Caco-2 (cell line): Measurements from ENCODE around the gene SEC14L6. TPM values are rescaled to one million over a fixed set of nuclear protein-coding genes. Genes with fewer than 3 reads are reported as not detected.

ENCODE experiments used
- BruUV-seq: library from RNA; stranded (reverse); fragments of 400-500 nt; replicated peaks from 2 replicates; lab custom pipeline; 2021; lab: Mats Ljungman, UMichigan
- CTCF ChIA-PET: fragments of 300-600 bp; sonication (Branson Sonifier 250); formaldehyde crosslinking; loops from one replicate; lab custom pipeline; 2022; ENCODE audit warnings: antibody characterized with exemption; lab: Charles Lee
- POLR2A ChIA-PET: fragments of 300-600 bp; sonication (Branson Sonifier 250); formaldehyde crosslinking; loops from one replicate; lab custom pipeline; 2022; ENCODE audit warnings: antibody characterized with exemption; lab: Charles Lee
- DNase-seq, 2 experiments: peaks; one replicate each; pipeline versions ENCODE4 v3.0.0 to v3.0.0-alpha.2; 2020 to 2022
- H3K27me3 ChIP-seq: replicated peaks from 2 replicates; pipeline ENCODE4 v1.6.0; 2011; ENCODE audit warnings: low read length; ENCODE audit not compliant: control insufficient read depth, insufficient read depth
- H3K36me3 ChIP-seq: 2 replicates; pipeline ENCODE4 v1.5.1; 2011; ENCODE audit warnings: low read length; ENCODE audit not compliant: control insufficient read depth, insufficient read depth
- H3K4me1 ChIP-seq: fragments of 250-450 bp; sonication (Bioruptor Pico); 2 replicates; pipeline ENCODE4 v1.5.1; 2020; ENCODE audit warnings: mild to moderate bottlenecking
- H3K4me3 ChIP-seq: 2 replicates; pipeline ENCODE4 v1.5.1; 2011; ENCODE audit warnings: low read depth, mild to moderate bottlenecking, control low read depth, low read length
- H3K9me3 ChIP-seq: fragments of 250-450 bp; sonication (Bioruptor Pico); 2 replicates; pipeline ENCODE4 v1.5.1; 2020; ENCODE audit warnings: mild to moderate bottlenecking, moderate library complexity
- H3K27ac Mint-ChIP-seq: one replicate; pipeline ENCODE4 v1.8.0; 2022; ENCODE audit warnings: mixed read lengths; ENCODE audit not compliant: unreplicated experiment
- H3K27me3 Mint-ChIP-seq: one replicate; pipeline ENCODE4 v1.8.0; 2022; ENCODE audit warnings: mixed read lengths; ENCODE audit not compliant: insufficient read depth, unreplicated experiment
- H3K36me3 Mint-ChIP-seq: one replicate; pipeline ENCODE4 v1.8.0; 2022; ENCODE audit warnings: mild to moderate bottlenecking, mixed read lengths; ENCODE audit not compliant: insufficient read depth, unreplicated experiment
- H3K4me1 Mint-ChIP-seq: one replicate; pipeline ENCODE4 v1.8.0; 2022; ENCODE audit warnings: low read depth, mixed read lengths; ENCODE audit not compliant: unreplicated experiment
- H3K4me3 Mint-ChIP-seq: one replicate; pipeline ENCODE4 v1.8.0; 2022; ENCODE audit warnings: mild to moderate bottlenecking, moderate library complexity, mixed read lengths; ENCODE audit not compliant: unreplicated experiment
- H3K9me3 Mint-ChIP-seq: one replicate; pipeline ENCODE4 v1.8.0; 2022; ENCODE audit warnings: mixed read lengths; ENCODE audit not compliant: unreplicated experiment
- intact Hi-C: fragments of 100-400 bp; cut with micrococcal nuclease; formaldehyde crosslinking; loops from one replicate; pipeline ENCODE4 v1.10.0; 2022; ENCODE audit not compliant: unreplicated experiment
- total RNA-seq: library from RNA; stranded (reverse); gene quantifications from 2 replicates; pipeline ENCODE4 v1.2.3, GENCODE V29; 2022
- TF ChIP-seq, protein P1 (sequence below), 2 experiments: fragments of 200-600 bp in 1 of 2; IDR thresholded peaks; 1 replicate in 1 of 2; 2 replicates in 1 of 2; pipeline versions ENCODE4 v1.5.1 to v1.8.0; 2011 to 2022; ENCODE audit warnings: antibody characterized with exemption in 1 of 2, control low read depth in 1 of 2, inconsistent platforms in 1 of 2, low read depth in 1 of 2, low read length in 1 of 2, mild to moderate bottlenecking in 1 of 2, moderate library complexity in 1 of 2; ENCODE audit not compliant: insufficient read depth in 1 of 2, severe bottlenecking in 1 of 2, unreplicated experiment in 1 of 2

SEC14L6 gene
- total RNA-seq, 1 experiment from 2014 or later: 0.14 TPM

DNA sequence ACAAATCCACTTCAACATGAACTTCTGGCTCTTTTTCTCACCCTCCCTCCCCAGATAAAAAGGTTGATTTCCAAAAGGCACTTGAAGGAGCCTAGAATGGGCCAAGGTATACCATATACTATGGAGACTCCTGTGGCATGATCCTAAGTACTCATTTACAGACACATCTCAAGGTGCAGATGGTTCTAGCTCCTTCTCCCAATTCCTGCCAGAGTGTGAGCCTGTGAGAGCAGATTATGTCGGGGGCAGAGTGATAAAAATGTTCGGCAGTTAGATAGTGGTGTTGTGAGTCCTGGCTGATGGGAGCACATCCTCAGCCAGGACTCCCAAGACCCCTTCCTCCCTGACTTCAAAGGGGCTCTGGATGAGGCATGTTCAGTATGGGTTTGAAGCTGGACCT lies 66.6 kb downstream of the SEC14L6 start:
- no peaks in the 10 kb centered on the region for H3K36me3 Mint-ChIP-seq
- POLR2A ChIA-PET: no interaction called here
- no peaks in the 10 kb centered on the region for H3K4me1 Mint-ChIP-seq
- H3K9me3 Mint-ChIP-seq: no peaks in the 10 kb centered on the region
- H3K4me1 ChIP-seq: no peaks in the 10 kb centered on the region
- BruUV-seq: no TSS peak
- no peak for DNase-seq
- no peaks in the 10 kb centered on the region for H3K36me3 ChIP-seq
- no peak overlapping the region for H3K27ac Mint-ChIP-seq
- TF ChIP-seq, protein P1, sequence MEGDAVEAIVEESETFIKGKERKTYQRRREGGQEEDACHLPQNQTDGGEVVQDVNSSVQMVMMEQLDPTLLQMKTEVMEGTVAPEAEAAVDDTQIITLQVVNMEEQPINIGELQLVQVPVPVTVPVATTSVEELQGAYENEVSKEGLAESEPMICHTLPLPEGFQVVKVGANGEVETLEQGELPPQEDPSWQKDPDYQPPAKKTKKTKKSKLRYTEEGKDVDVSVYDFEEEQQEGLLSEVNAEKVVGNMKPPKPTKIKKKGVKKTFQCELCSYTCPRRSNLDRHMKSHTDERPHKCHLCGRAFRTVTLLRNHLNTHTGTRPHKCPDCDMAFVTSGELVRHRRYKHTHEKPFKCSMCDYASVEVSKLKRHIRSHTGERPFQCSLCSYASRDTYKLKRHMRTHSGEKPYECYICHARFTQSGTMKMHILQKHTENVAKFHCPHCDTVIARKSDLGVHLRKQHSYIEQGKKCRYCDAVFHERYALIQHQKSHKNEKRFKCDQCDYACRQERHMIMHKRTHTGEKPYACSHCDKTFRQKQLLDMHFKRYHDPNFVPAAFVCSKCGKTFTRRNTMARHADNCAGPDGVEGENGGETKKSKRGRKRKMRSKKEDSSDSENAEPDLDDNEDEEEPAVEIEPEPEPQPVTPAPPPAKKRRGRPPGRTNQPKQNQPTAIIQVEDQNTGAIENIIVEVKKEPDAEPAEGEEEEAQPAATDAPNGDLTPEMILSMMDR (IDR thresholded peaks at IDR 0.05; ENCODE audit: insufficient read depth in 1 of 2, low read depth in 1 of 2, low read length in 1 of 2, severe bottlenecking in 1 of 2, unreplicated experiment in 1 of 2): no peak
- H3K4me3 ChIP-seq: no peak overlapping the region
- intact Hi-C loops: loop anchor here (10.0 kb wide), 1 partner anchor 195 kb away; the partner anchor contains the start of gene CASTOR1
- H3K27me3 ChIP-seq: no peaks in the 10 kb centered on the region
- peaks cover 8% of the 10 kb centered on the region for H3K27me3 Mint-ChIP-seq
- CTCF ChIA-PET: no interaction called here
- no peaks in the 10 kb centered on the region for H3K9me3 ChIP-seq
- H3K4me3 Mint-ChIP-seq: no peak overlapping the region

DNA sequence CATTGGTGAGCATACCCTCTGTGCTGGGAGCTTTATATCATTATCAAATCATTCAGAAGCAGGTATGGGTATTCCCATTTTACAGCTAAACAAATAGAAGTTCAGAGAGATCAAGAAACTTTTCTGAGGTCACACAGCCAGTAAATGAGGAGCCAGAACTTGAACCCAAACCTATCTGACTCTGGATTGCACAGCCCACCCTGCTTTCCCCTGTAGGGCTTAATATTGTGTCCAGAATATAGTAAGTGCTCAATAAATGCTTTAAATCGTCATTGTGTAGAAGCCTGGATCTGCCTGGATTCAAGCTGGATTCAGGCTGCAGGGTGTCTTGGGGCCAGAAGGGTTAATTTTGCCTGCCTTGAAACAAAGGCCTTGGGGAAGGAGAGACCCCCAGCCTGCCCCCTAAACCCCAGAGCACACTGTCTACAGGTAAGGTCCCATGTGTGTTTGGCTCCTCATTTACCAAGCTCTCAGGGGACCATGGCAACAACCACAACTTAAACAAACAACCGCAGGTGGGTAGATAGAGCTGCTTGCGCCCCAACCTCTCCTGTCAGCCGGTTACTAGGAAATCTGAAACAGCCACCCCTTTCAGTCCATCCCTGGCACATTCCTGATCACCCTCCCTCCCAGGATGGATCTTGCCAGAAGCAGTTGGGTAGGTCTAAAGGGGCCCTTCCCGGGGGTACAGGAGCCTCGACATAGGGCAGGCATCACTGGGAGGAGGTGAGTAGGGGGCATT lies 71.7 kb downstream of the SEC14L6 start:
- intact Hi-C loops: no loop called here
- TF ChIP-seq, protein P1 (IDR thresholded peaks at IDR 0.05; ENCODE audit: insufficient read depth in 1 of 2, low read depth in 1 of 2, low read length in 1 of 2, severe bottlenecking in 1 of 2, unreplicated experiment in 1 of 2): no peak
- Mint-ChIP-seq H3K4me1 (no peaks in the 10 kb centered on the region), H3K36me3 (no peaks in the 10 kb centered on the region), H3K4me3 (no peak overlapping the region), H3K27me3 (peaks cover 8% of the 10 kb centered on the region), H3K27ac (no peak overlapping the region), H3K9me3 (no peaks in the 10 kb centered on the region)
- ChIA-PET CTCF (interaction anchor here (1.8 kb wide), 1 partner anchor 16 kb away, joined by 5 read pairs; no protein-coding TSS in a partner anchor), POLR2A (no interaction called here)
- no peaks in the 10 kb centered on the region for H3K9me3 ChIP-seq
- peak in 1 of 2 experiments; percentile 10 for DNase-seq
- H3K36me3 ChIP-seq: no peaks in the 10 kb centered on the region
- BruUV-seq: no TSS peak
- no peaks in the 10 kb centered on the region for H3K4me1 ChIP-seq
- no peaks in the 10 kb centered on the region for H3K27me3 ChIP-seq
- H3K4me3 ChIP-seq: no peak overlapping the region

DNA sequence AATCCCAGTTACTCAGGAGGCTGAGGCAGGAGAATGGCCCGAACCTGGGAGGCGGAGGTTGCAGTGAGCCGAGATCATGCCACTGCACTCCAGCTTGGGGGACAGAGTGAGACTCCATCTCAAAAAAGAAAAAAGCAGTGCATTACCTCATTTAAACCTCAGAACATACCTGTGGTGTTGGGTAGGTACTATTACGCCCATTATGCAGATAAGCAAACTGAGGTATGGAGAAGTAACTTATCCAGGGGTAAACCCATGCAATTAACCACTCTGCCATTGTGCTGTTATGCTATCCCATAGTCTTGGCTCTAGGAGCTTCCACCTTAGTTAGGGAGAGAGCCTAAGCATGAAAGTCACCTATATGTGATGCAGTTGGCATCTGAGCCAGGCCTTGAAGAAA lies 72.4 kb downstream of the SEC14L6 start:
- H3K27ac Mint-ChIP-seq: no peak overlapping the region
- TF ChIP-seq, protein P1 (IDR thresholded peaks at IDR 0.05; ENCODE audit: insufficient read depth in 1 of 2, low read depth in 1 of 2, low read length in 1 of 2, severe bottlenecking in 1 of 2, unreplicated experiment in 1 of 2): no peak
- intact Hi-C loops: no loop called here
- ChIA-PET POLR2A (no interaction called here), CTCF (interaction anchor here (1.8 kb wide), 1 partner anchor 16 kb away, joined by 5 read pairs; no protein-coding TSS in a partner anchor)
- DNase-seq: no peak
- BruUV-seq: no TSS peak
- H3K27me3 Mint-ChIP-seq: peaks cover 10% of the 10 kb centered on the region
- H3K4me1 Mint-ChIP-seq: no peaks in the 10 kb centered on the region
- H3K4me3 Mint-ChIP-seq: no peak overlapping the region
- no peaks in the 10 kb centered on the region for H3K4me1 ChIP-seq
- H3K36me3 ChIP-seq: no peaks in the 10 kb centered on the region
- no peaks in the 10 kb centered on the region for H3K9me3 Mint-ChIP-seq
- no peaks in the 10 kb centered on the region for H3K36me3 Mint-ChIP-seq
- H3K9me3 ChIP-seq: no peaks in the 10 kb centered on the region
- H3K27me3 ChIP-seq: no peaks in the 10 kb centered on the region
- H3K4me3 ChIP-seq: no peak overlapping the region
